HepG2 (cell line): Measurements from ENCODE around the gene RBP5. TPM values are rescaled to one million over a fixed set of nuclear protein-coding genes. Genes with fewer than 3 reads are reported as not detected.

Source experiments
- ATAC-seq: fragments of 200-7000 bp; cut with Tn5 transposase; 3 replicates; pipeline ENCODE4 v1.9.1; 2020; ENCODE audit warnings: mild to moderate bottlenecking, moderate library complexity
- BruUV-seq: library from RNA; stranded (reverse); fragments of 400-500 nt; replicated peaks from 2 replicates; lab custom pipeline; 2021; lab: Mats Ljungman, UMichigan
- CTCF ChIA-PET: fragments of 300-600 bp; formaldehyde crosslinking; extraction: SDS; loops from one replicate; lab custom pipeline; 2021; ENCODE audit warnings: low total read pairs, inconsistent platforms, low intra/inter-chr PET ratio; lab: Yijun Ruan, JAX
- POLR2A ChIA-PET: fragments of 350-600 bp; sonication (Branson Sonifier 250); formaldehyde crosslinking; loops from one replicate; lab custom pipeline; 2020; ENCODE audit warnings: antibody characterized with exemption, inconsistent platforms; lab: Yijun Ruan, JAX
- DNase-seq: peaks from one replicate; pipeline ENCODE4 v3.0.0-alpha.2; 2015; ENCODE audit warnings: low spot score
- FAIRE-seq: peaks from 3 replicates; lab custom pipeline; 2011; peaks lifted over from hg19 to GRCh38; lab: Jason Lieb, UNC
- H2AFZ ChIP-seq: one replicate; pipeline ENCODE4 v1.6.1; 2011; ENCODE audit warnings: low read length, inconsistent platforms
- H3K27ac ChIP-seq: fragments of 300-600 bp; 3 replicates; pipeline ENCODE4 v1.8.0; 2011; ENCODE audit warnings: mixed run types, mild to moderate bottlenecking, mixed read lengths, low read length, inconsistent platforms; ENCODE audit not compliant: insufficient read depth; ENCODE audit errors: extremely low read length
- H3K27me3 ChIP-seq, 2 experiments: fragments of 200-600 bp in 1 of 2; 2 replicates in 1 of 2; 3 replicates in 1 of 2; pipeline versions ENCODE4 v1.6.0 to v1.8.0; 2011; ENCODE audit warnings: low read length in 2 of 2, mild to moderate bottlenecking in 2 of 2, moderate library complexity in 2 of 2, inconsistent platforms in 1 of 2; ENCODE audit not compliant: insufficient read depth in 2 of 2, control insufficient read depth in 1 of 2
- H3K36me3 ChIP-seq, 2 experiments: fragments of 200-600 bp in 1 of 2; replicated peaks in 1 of 2; 2 replicates in 1 of 2; 3 replicates in 1 of 2; pipeline versions ENCODE4 v1.5.1 to v1.8.0; 2011; ENCODE audit warnings: low read length in 2 of 2, inconsistent platforms in 1 of 2; ENCODE audit not compliant: insufficient read depth in 2 of 2, control insufficient read depth in 1 of 2
- H3K4me1 ChIP-seq: 2 replicates; pipeline ENCODE4 v1.5.1; 2012; ENCODE audit warnings: low read length, inconsistent platforms; ENCODE audit not compliant: insufficient read depth
- H3K4me2 ChIP-seq: 2 replicates; pipeline ENCODE4 v1.6.0; 2011; ENCODE audit warnings: low read depth, low read length, inconsistent platforms
- H3K4me3 ChIP-seq, 3 experiments: fragments of 200-600 bp in 1 of 3; sonication (generic), shearing (Covaris generic) in 1 of 3; replicated peaks in 1 of 3; 2 replicates each; pipeline ENCODE4 v1.5.1; 2011 to 2016; ENCODE audit warnings: low read length in 3 of 3, inconsistent platforms in 2 of 3, low read depth in 2 of 3, mild to moderate bottlenecking in 2 of 3, control low read depth in 1 of 3, mixed read lengths in 1 of 3; ENCODE audit not compliant: insufficient read depth in 1 of 3
- H3K79me2 ChIP-seq: one replicate; pipeline ENCODE4 v1.6.1; 2011; ENCODE audit warnings: low read length, inconsistent platforms; ENCODE audit not compliant: insufficient read depth
- H3K9ac ChIP-seq: 2 replicates; pipeline ENCODE4 v1.6.0; 2011; ENCODE audit warnings: mild to moderate bottlenecking, low read depth, low read length, inconsistent platforms; ENCODE audit not compliant: insufficient read depth
- H3K9me3 ChIP-seq: 2 replicates; pipeline ENCODE4 v1.5.1; 2012; ENCODE audit warnings: mild to moderate bottlenecking, low read length
- H4K20me1 ChIP-seq: 2 replicates; pipeline ENCODE4 v1.6.0; 2011; ENCODE audit warnings: inconsistent platforms, mild to moderate bottlenecking, low read length, moderate library complexity; ENCODE audit not compliant: insufficient read depth
- DRAP1 ChIP-seq: IDR thresholded peaks from 2 replicates; pipeline ENCODE4 v1.6.1; 2016; ENCODE audit warnings: missing genetic modification reagents, missing compliant biosample characterization
- FOXO1 ChIP-seq: sonication (generic); formaldehyde crosslinking; IDR thresholded peaks from 2 replicates; pipeline ENCODE4 v1.4.0; 2020; ENCODE audit warnings: missing genetic modification reagents
- KAT8 ChIP-seq: IDR thresholded peaks from 2 replicates; pipeline ENCODE4 v1.6.1; 2016; ENCODE audit warnings: missing genetic modification reagents, missing compliant biosample characterization
- NR1H2 ChIP-seq: sonication (generic); formaldehyde crosslinking; IDR thresholded peaks from 2 replicates; pipeline ENCODE4 v1.8.1; 2022; ENCODE audit warnings: low read depth, missing genetic modification reagents, borderline replicate concordance
- PITX1 ChIP-seq: sonication (generic); formaldehyde crosslinking; IDR thresholded peaks from 2 replicates; pipeline ENCODE4 v1.5.1; 2020; ENCODE audit warnings: mild to moderate bottlenecking, missing genetic modification reagents
- ZNF317 ChIP-seq: sonication (generic); formaldehyde crosslinking; IDR thresholded peaks from 2 replicates; pipeline ENCODE4 v1.5.0; 2020; ENCODE audit warnings: mild to moderate bottlenecking, missing genetic modification reagents
- ZNF44 ChIP-seq: sonication (generic); formaldehyde crosslinking; IDR thresholded peaks from 2 replicates; pipeline ENCODE4 v1.5.1; 2020; ENCODE audit warnings: mild to moderate bottlenecking, missing genetic modification reagents
- ZNF562 ChIP-seq: sonication (generic); formaldehyde crosslinking; IDR thresholded peaks from 2 replicates; pipeline ENCODE4 v1.8.0; 2022; ENCODE audit warnings: missing genetic modification reagents, borderline replicate concordance
- ZNF879 ChIP-seq: sonication (generic); formaldehyde crosslinking; IDR thresholded peaks from 2 replicates; pipeline ENCODE4 v1.8.1; 2023; ENCODE audit warnings: missing genetic modification reagents
- ZUFSP ChIP-seq: sonication (generic); formaldehyde crosslinking; IDR thresholded peaks from 2 replicates; pipeline ENCODE4 v1.9.0; 2021; ENCODE audit warnings: missing genetic modification reagents, mild to moderate bottlenecking, borderline replicate concordance
- WGBS: methylation state at CpG from one replicate; pipeline ENCODE4 v1.1.6; 2017; ENCODE audit warnings: low lambda C conversion rate; 5-methylcytosine and 5-hydroxymethylcytosine counted together
- in situ Hi-C: cut with HindIII; loops from 2 replicates; pipeline ENCODE4 v1.10.0; 2017; ENCODE audit warnings: low pct_unique_long_range_greater_than_20kb; ENCODE audit not compliant: extremely low pct_ligation_motif_present
- intact Hi-C: fragments of 100-400 bp; cut with micrococcal nuclease; formaldehyde crosslinking; loops from one replicate; pipeline ENCODE4 v1.10.0; 2022; ENCODE audit not compliant: unreplicated experiment
- polyA plus RNA-seq, 8 experiments: library from polyadenylated mRNA; depleted of rRNA in 3 of 8; stranded (reverse) in 7 of 8; unstranded in 1 of 8; fragments of >200 nt; fragmentation: Illumina TruSeq in 4 of 8; extraction: Trizol in 4 of 8; gene quantifications; 2 replicates each; pipeline versions ENCODE4 v1.2.1 to v1.2.3, GENCODE V29; 2011 to 2016; ENCODE audit warnings: low read depth in 4 of 8, missing spikeins in 1 of 8, mixed read lengths in 1 of 8; ENCODE audit not compliant: insufficient read depth in 1 of 8
- total RNA-seq, 5 experiments: library from RNA; depleted of rRNA; stranded (reverse); fragments of >200 nt; fragmentation: Illumina TruSeq; extraction: Trizol; gene quantifications; 2 replicates each; pipeline ENCODE4 v1.2.3, GENCODE V29; 2016; ENCODE audit warnings: low read depth in 1 of 5

RBP5 gene
- total and polyA plus RNA-seq, 2 of the 13 experiments (the other 11 are each of a cell fraction or from before 2014, with no cell fraction given) = 13.8 to 19.8 TPM

- Histone ChIP-seq H3K4me1 (peaks cover 55% of the 10 kb centered on the region), H3K79me2 (no peaks in the 10 kb centered on the region), H3K4me2 (no peak overlapping the region), H3K27me3 (no peaks in the 10 kb centered on the region), H3K27ac (no peak overlapping the region), H4K20me1 (no peaks in the 10 kb centered on the region), H3K36me3 (peaks cover 6 to 7% of the 10 kb centered on the region in 2 experiments; a peak in 3 of 5 replicates), H3K9ac (no peak overlapping the region), H3K4me3 (no peak overlapping the region), H2AFZ (no peak overlapping the region), H3K9me3 (no peaks in the 10 kb centered on the region)
- POLR2A ChIA-PET = interaction anchor here (2.2 to 2.5 kb wide), 2 partner anchors 8 to 12 kb away, joined by 6 to 12 read pairs; partner anchors contain the start of genes C1RL and RBP5
- in situ Hi-C loops (no loop called here), intact Hi-C loops (no loop called here)
- no peak for ATAC-seq
- no peak for FAIRE-seq
- CTCF ChIA-PET = no interaction called here
- BruUV-seq = no TSS peak
- WGBS = 91% methylated on average over 3 of the region's 5 CpGs
- TF ChIP-seq NR1H2 (CRISPR knock-in tag) (no peak), ZNF317 (no peak), ZUFSP (CRISPR knock-in tag) (no peak), ZNF879 (CRISPR knock-in tag) (no peak), KAT8 (CRISPR knock-in tag) (no peak), ZNF562 (CRISPR knock-in tag) (no peak), FOXO1 (CRISPR knock-in tag) (no peak), DRAP1 (no peak), ZNF44 (CRISPR knock-in tag) (no peak), PITX1 (CRISPR knock-in tag) (no peak)
- no peak for DNase-seq
Measured at GRCh38 chr12:7120166-7120565, 8.5 kb downstream of the RBP5 start.
